CD4-positive, alpha-beta T cell (primary cell): ENCODE measurements around the gene MTCL1. TPM values are rescaled to one million over a fixed set of nuclear protein-coding genes. Genes with fewer than 3 reads are reported as not detected.

Experiments
- ATAC-seq: fragments of 200-7000 bp; cut with Tn5 transposase; one replicate; pipeline ENCODE4 v1.10.0; 2022; ENCODE audit warnings: mild to moderate bottlenecking; ENCODE audit not compliant: poor library complexity
- CTCF ChIA-PET: fragments of 350-600 bp; sonication (Branson Sonifier 250); formaldehyde crosslinking; loops from one replicate; lab custom pipeline; 2021; ENCODE audit warnings: antibody characterized with exemption, inconsistent platforms; lab: Charles Lee
- POLR2A ChIA-PET: fragments of 350-600 bp; sonication (Branson Sonifier 250); formaldehyde crosslinking; loops from one replicate; lab custom pipeline; 2021; ENCODE audit warnings: antibody characterized with exemption, inconsistent platforms; lab: Charles Lee
- DNase-seq, 14 experiments: peaks; one replicate each; pipeline ENCODE4 v3.0.0-alpha.2; 2013 to 2020; ENCODE audit warnings: mixed read lengths in 2 of 14
- H3K27ac ChIP-seq, 2 donors: one replicate each; pipeline versions ENCODE4 v1.5.1 to v1.7.0; 2013; ENCODE audit warnings: low read length in 2 of 2, low read depth in 1 of 2, mild to moderate bottlenecking in 1 of 2
- H3K27me3 ChIP-seq, 2 experiments: 1 replicate in 1 of 2; 2 replicates in 1 of 2; pipeline versions ENCODE4 v1.6.1 to v1.7.0; 2013; ENCODE audit warnings: low read length in 2 of 2, control low read depth in 1 of 2, mild to moderate bottlenecking in 1 of 2, moderate library complexity in 1 of 2; ENCODE audit not compliant: insufficient read depth in 2 of 2, control insufficient read depth in 1 of 2
- H3K36me3 ChIP-seq: one replicate; pipeline ENCODE4 v1.6.1; 2013; ENCODE audit warnings: low read length, control low read depth; ENCODE audit not compliant: insufficient read depth
- H3K4me1 ChIP-seq: one replicate; pipeline ENCODE4 v1.6.1; 2013; ENCODE audit warnings: low read length, control low read depth; ENCODE audit not compliant: insufficient read depth
- H3K4me3 ChIP-seq: one replicate; pipeline ENCODE4 v1.5.1; 2013; ENCODE audit warnings: mild to moderate bottlenecking, low read length, moderate library complexity
- H3K9me3 ChIP-seq, 2 experiments: 1 replicate in 1 of 2; 2 replicates in 1 of 2; pipeline versions ENCODE4 v1.6.1 to v1.7.0; 2013; ENCODE audit warnings: low read length in 2 of 2, mild to moderate bottlenecking in 2 of 2, control low read depth in 1 of 2, moderate library complexity in 1 of 2; ENCODE audit not compliant: control insufficient read depth in 1 of 2, insufficient read depth in 1 of 2
- H3K27ac Mint-ChIP-seq: one replicate; pipeline ENCODE4 v1.8.0; 2020; ENCODE audit warnings: mixed read lengths
- H3K27me3 Mint-ChIP-seq: one replicate; pipeline ENCODE4 v1.8.0; 2021; ENCODE audit warnings: mixed read lengths
- H3K36me3 Mint-ChIP-seq: one replicate; pipeline ENCODE4 v1.8.0; 2021; ENCODE audit warnings: low read depth, mixed read lengths
- H3K4me1 Mint-ChIP-seq: one replicate; pipeline ENCODE4 v1.8.0; 2021; ENCODE audit warnings: low read depth, mixed read lengths
- H3K4me3 Mint-ChIP-seq: one replicate; pipeline ENCODE4 v1.8.0; 2020; ENCODE audit warnings: mild to moderate bottlenecking, mixed read lengths
- H3K9me3 Mint-ChIP-seq: one replicate; pipeline ENCODE4 v1.8.0; 2020; ENCODE audit warnings: mixed read lengths
- CTCF ChIP-seq: fragments of 200-600 bp; IDR thresholded peaks from one replicate; pipeline ENCODE4 v1.8.0; 2022; ENCODE audit warnings: antibody characterized with exemption, mild to moderate bottlenecking
- intact Hi-C, 2 experiments: fragments of 100-400 bp; cut with DNase I in 1 of 2; cut with micrococcal nuclease in 1 of 2; formaldehyde crosslinking; loops; one replicate each; pipeline versions ENCODE4 v1.15.1 to v1.9.0; 2023 to 2025; cut with DNase I, micrococcal nuclease
- total RNA-seq, 174 experiments: library from RNA in 2 of 174; stranded (reverse) in 2 of 174; gene quantifications; one replicate each; pipeline ENCODE4 v1.2.3 and lab custom pipeline; 2021 to 2026

Gene MTCL1
- total RNA-seq, 2 experiments from 2014 or later: 0.11 to 0.55 TPM

GRCh38 chr18:8686611-8687010 lies 18.7 kb upstream of the MTCL1 start:
- no peak for TF ChIP-seq CTCF
- H3K4me1 ChIP-seq: no peaks in the 10 kb centered on the region
- H3K27me3 ChIP-seq: no peaks in the 10 kb centered on the region
- no peaks in the 10 kb centered on the region for H3K36me3 ChIP-seq
- ATAC-seq (no peak), DNase-seq (no peak)
- H3K9me3 Mint-ChIP-seq: no peaks in the 10 kb centered on the region
- H3K27ac ChIP-seq: no peak overlapping the region
- POLR2A ChIA-PET: interaction anchor here (0.6 to 0.7 kb wide), 2 partner anchors 15 to 298 kb away, joined by 3 read pairs; no protein-coding TSS in a partner anchor
- CTCF ChIA-PET: interaction anchor here (1.6 to 2.3 kb wide), 2 partner anchors 10 kb away, joined by 6 to 13 read pairs; no protein-coding TSS in a partner anchor
- H3K4me3 ChIP-seq: no peak overlapping the region
- no peaks in the 10 kb centered on the region for H3K9me3 ChIP-seq
- H3K4me3 Mint-ChIP-seq: no peak overlapping the region
- H3K36me3 Mint-ChIP-seq: no peaks in the 10 kb centered on the region
- peaks cover 6% of the 10 kb centered on the region for H3K27me3 Mint-ChIP-seq
- no peaks in the 10 kb centered on the region for H3K4me1 Mint-ChIP-seq
- intact Hi-C loops: no loop called here
- H3K27ac Mint-ChIP-seq: no peak overlapping the region

- TF ChIP-seq CTCF: no peak
- CTCF ChIA-PET: interaction anchor here (2.3 kb wide), 1 partner anchor 8 kb away, joined by 13 read pairs; no protein-coding TSS in a partner anchor
- intact Hi-C loops: no loop called here
These were observed 17.0 kb upstream of the MTCL1 start for GRCh38 chr18:8688216-8688800.

GRCh38 chr18:8688816-8689215 lies 16.5 kb upstream of the MTCL1 start:
- Mint-ChIP-seq H3K27me3 (peaks cover 9% of the 10 kb centered on the region), H3K4me3 (no peak overlapping the region), H3K36me3 (no peaks in the 10 kb centered on the region), H3K4me1 (no peaks in the 10 kb centered on the region), H3K27ac (no peak overlapping the region), H3K9me3 (no peaks in the 10 kb centered on the region)
- DNase-seq: no peak
- ATAC-seq: no peak
- Histone ChIP-seq H3K4me3 (no peak overlapping the region), H3K9me3 (no peaks in the 10 kb centered on the region), H3K27ac (no peak overlapping the region), H3K4me1 (no peaks in the 10 kb centered on the region), H3K36me3 (no peaks in the 10 kb centered on the region), H3K27me3 (no peaks in the 10 kb centered on the region)
- ChIA-PET POLR2A (no interaction called here), CTCF (interaction anchor here (2.3 kb wide), 1 partner anchor 8 kb away, joined by 13 read pairs; no protein-coding TSS in a partner anchor)
- TF ChIP-seq CTCF: no peak
- intact Hi-C loops: no loop called here

More at GRCh38 chr18:8688216-8688800, 17.0 kb upstream of the MTCL1 start:
- Histone ChIP-seq H3K27ac (no peak overlapping the region), H3K27me3 (no peaks in the 10 kb centered on the region), H3K36me3 (no peaks in the 10 kb centered on the region), H3K9me3 (no peaks in the 10 kb centered on the region), H3K4me1 (no peaks in the 10 kb centered on the region), H3K4me3 (no peak overlapping the region)
- H3K27me3 Mint-ChIP-seq: peaks cover 9% of the 10 kb centered on the region
- POLR2A ChIA-PET: no interaction called here
- H3K27ac Mint-ChIP-seq: no peak overlapping the region
- DNase-seq (no peak), ATAC-seq (no peak)
- no peaks in the 10 kb centered on the region for H3K4me1 Mint-ChIP-seq
- no peaks in the 10 kb centered on the region for H3K36me3 Mint-ChIP-seq
- H3K4me3 Mint-ChIP-seq: no peak overlapping the region
- H3K9me3 Mint-ChIP-seq: no peaks in the 10 kb centered on the region
